Right atrium auricular region (tissue), 2 donors: Measurements from ENCODE around the gene VAV3. TPM values are rescaled to one million over a fixed set of nuclear protein-coding genes. Genes with fewer than 3 reads are reported as not detected.

Experiments
- DNase-seq: peaks from one replicate; pipeline ENCODE4 v3.0.0-alpha.2; 2019; ENCODE audit warnings: low spot score
- H3K27ac ChIP-seq, 2 donors: fragments of 200-600 bp; sonication (generic); 1 replicate in 1 of 2; 2 replicates in 1 of 2; pipeline ENCODE4 v1.5.1; 2016 to 2019
- H3K27me3 ChIP-seq, 2 donors: fragments of 200-600 bp; sonication (generic); one replicate each; pipeline versions ENCODE4 v1.5.1 to v1.6.0; 2017 to 2019
- H3K36me3 ChIP-seq: fragments of 200-600 bp; sonication (generic); one replicate; pipeline ENCODE4 v1.5.1; 2016
- H3K4me1 ChIP-seq, 2 donors: fragments of 200-600 bp; sonication (generic); one replicate each; pipeline versions ENCODE4 v1.5.1 to v1.6.0; 2017 to 2019
- H3K4me3 ChIP-seq, 2 donors: fragments of 200-600 bp; sonication (generic); 1 replicate in 1 of 2; 2 replicates in 1 of 2; pipeline ENCODE4 v1.5.1; 2017 to 2019; ENCODE audit warnings: mild to moderate bottlenecking in 1 of 2, moderate library complexity in 1 of 2
- H3K9me3 ChIP-seq, 2 donors: fragments of 200-600 bp; sonication (generic); one replicate each; pipeline ENCODE4 v1.5.1; 2019
- total RNA-seq, 2 donors: library from RNA; depleted of rRNA; stranded (reverse); fragments of >200 nt; gene quantifications; one replicate each; pipeline ENCODE4 v1.1.0, GENCODE V29; 2016
- TF ChIP-seq, protein P1 (sequence below), 2 donors: fragments of 200-600 bp; sonication (generic); IDR thresholded peaks; one replicate each; pipeline ENCODE4 v1.5.1; 2019; ENCODE audit warnings: antibody characterized with exemption in 2 of 2

The VAV3 gene
- total RNA-seq, 2 donors from 2014 or later: 2.0 to 2.8 TPM

DNA sequence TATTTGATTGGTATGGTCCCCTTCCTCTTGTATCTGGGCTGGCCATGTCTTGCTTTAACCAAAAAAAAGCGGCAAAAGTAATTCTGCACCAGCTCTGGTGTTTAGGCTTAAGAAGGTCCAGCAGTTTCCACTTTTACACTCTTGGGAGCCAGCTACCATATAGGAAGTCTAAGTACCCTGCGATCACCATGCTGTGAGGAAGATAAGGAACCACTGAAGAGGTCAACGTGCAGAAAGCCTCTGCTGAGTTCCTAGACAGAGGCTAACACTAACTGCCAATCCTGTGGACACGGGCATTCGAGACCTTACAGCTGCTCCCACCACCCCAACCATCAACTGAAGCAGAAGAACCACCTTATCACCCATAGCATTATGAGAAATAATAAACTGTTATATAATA lies 331.4 kb downstream of the VAV3 start:
- TF ChIP-seq, protein P1, sequence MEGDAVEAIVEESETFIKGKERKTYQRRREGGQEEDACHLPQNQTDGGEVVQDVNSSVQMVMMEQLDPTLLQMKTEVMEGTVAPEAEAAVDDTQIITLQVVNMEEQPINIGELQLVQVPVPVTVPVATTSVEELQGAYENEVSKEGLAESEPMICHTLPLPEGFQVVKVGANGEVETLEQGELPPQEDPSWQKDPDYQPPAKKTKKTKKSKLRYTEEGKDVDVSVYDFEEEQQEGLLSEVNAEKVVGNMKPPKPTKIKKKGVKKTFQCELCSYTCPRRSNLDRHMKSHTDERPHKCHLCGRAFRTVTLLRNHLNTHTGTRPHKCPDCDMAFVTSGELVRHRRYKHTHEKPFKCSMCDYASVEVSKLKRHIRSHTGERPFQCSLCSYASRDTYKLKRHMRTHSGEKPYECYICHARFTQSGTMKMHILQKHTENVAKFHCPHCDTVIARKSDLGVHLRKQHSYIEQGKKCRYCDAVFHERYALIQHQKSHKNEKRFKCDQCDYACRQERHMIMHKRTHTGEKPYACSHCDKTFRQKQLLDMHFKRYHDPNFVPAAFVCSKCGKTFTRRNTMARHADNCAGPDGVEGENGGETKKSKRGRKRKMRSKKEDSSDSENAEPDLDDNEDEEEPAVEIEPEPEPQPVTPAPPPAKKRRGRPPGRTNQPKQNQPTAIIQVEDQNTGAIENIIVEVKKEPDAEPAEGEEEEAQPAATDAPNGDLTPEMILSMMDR (IDR thresholded peaks at IDR 0.05): no peak
- H3K27me3 ChIP-seq: no peaks in the 10 kb centered on the region
- H3K27ac ChIP-seq: no peak overlapping the region
- no peak overlapping the region for H3K4me3 ChIP-seq
- no peaks in the 10 kb centered on the region for H3K9me3 ChIP-seq
- no peaks in the 10 kb centered on the region for H3K4me1 ChIP-seq
- DNase-seq: no peak
- no peaks in the 10 kb centered on the region for H3K36me3 ChIP-seq

DNA sequence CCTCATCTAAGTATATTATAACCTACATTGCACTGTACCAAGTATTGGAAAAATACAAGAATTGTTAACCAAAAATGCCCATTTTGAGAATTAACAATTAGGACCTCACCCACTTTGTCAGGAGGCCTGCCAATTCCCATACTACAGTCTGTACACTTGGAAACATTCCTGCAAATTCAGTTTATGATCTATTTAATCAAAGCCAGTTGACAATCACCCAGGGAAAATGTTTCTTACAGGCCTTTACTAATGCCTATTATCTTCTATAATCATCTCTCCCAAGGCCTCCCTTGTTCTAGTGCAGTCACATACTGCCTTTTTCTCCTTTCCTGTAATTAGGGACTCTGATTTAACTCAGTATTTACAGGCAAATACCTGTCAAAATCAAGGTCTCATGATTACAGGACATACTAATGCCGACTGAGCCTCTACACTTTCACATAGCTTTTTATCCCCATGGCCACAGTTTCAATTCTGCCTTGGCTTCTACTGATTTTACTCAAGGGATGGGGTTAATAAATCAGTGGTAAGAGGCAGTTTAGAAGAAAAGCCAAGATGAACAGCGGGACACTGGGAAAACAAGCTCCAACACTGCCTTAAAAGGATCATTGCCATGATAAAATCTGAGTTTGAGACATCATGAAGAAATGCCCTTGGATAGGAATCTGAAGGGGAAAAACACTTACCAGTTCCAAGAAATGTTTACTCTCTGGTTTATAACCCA lies 338.7 kb downstream of the VAV3 start:
- Histone ChIP-seq H3K27me3 (no peaks in the 10 kb centered on the region), H3K36me3 (no peaks in the 10 kb centered on the region), H3K4me1 (no peaks in the 10 kb centered on the region), H3K27ac (no peak overlapping the region), H3K9me3 (no peaks in the 10 kb centered on the region), H3K4me3 (no peak overlapping the region)
- TF ChIP-seq, protein P1 (IDR thresholded peaks at IDR 0.05): no peak
- DNase-seq: no peak

- Histone ChIP-seq H3K4me1 (no peaks in the 10 kb centered on the region), H3K4me3 (no peak overlapping the region), H3K9me3 (no peaks in the 10 kb centered on the region), H3K27ac (no peak overlapping the region), H3K36me3 (no peaks in the 10 kb centered on the region), H3K27me3 (no peaks in the 10 kb centered on the region)
- DNase-seq: no peak
- TF ChIP-seq, protein P1 (IDR thresholded peaks at IDR 0.05): no peak
Observed at GRCh38 chr1:107625405-107626029, 339.5 kb downstream of the VAV3 start.

GRCh38 chr1:107623431-107623830 lies 341.5 kb downstream of the VAV3 start:
- H3K9me3 ChIP-seq: no peaks in the 10 kb centered on the region
- H3K27ac ChIP-seq: no peak overlapping the region
- H3K36me3 ChIP-seq: no peaks in the 10 kb centered on the region
- no peak overlapping the region for H3K4me3 ChIP-seq
- DNase-seq: no peak
- no peaks in the 10 kb centered on the region for H3K27me3 ChIP-seq
- TF ChIP-seq, protein P1 (IDR thresholded peaks at IDR 0.05): no peak
- no peaks in the 10 kb centered on the region for H3K4me1 ChIP-seq

GRCh38 chr1:107622966-107623365 lies 342.0 kb downstream of the VAV3 start:
- no peaks in the 10 kb centered on the region for H3K36me3 ChIP-seq
- no peaks in the 10 kb centered on the region for H3K9me3 ChIP-seq
- H3K27me3 ChIP-seq: no peaks in the 10 kb centered on the region
- H3K4me3 ChIP-seq: no peak overlapping the region
- DNase-seq: no peak
- H3K4me1 ChIP-seq: no peaks in the 10 kb centered on the region
- TF ChIP-seq, protein P1 (IDR thresholded peaks at IDR 0.05): no peak
- no peak overlapping the region for H3K27ac ChIP-seq
